Measurements from ENCODE around the gene FYN. TPM values are rescaled to one million over a fixed set of nuclear protein-coding genes. Genes with fewer than 3 reads are reported as not detected.

Gene FYN
- polyA plus RNA-seq, 3 donors = 88.4 to 149 (median 114) TPM

GRCh38 chr6:111651185-111652034 lies 221.8 kb downstream of the FYN start:
- H2AFZ ChIP-seq (ENCODE audit: insufficient read depth, low read depth, low read length, poor library complexity, severe bottlenecking) = no peak overlapping the region
- H3K9me3 Mint-ChIP-seq = peaks cover 0 to 2% (median 0%) of the 10 kb centered on the region in 7 donors
- H3K79me2 ChIP-seq (ENCODE audit: insufficient read depth, low read length) = no peaks in the 10 kb centered on the region
- no peak overlapping the region for H3K4me3 ChIP-seq (replicated peaks in 1 of 3; ENCODE audit: low read depth in 2 of 3, low read length in 3 of 3)
- no peak overlapping the region for H3K27ac ChIP-seq (ENCODE audit: low read depth in 1 of 2, low read length in 2 of 2)
- H3K4me2 ChIP-seq (replicated peaks; ENCODE audit: extremely low read depth, low read length, poor library complexity, severe bottlenecking) = no peak overlapping the region
- no peak overlapping the region for H3K9ac ChIP-seq (ENCODE audit: insufficient read depth, low read length, poor library complexity, severe bottlenecking)
- no peaks in the 10 kb centered on the region for H3K9me3 ChIP-seq (replicated peaks in 1 of 2; ENCODE audit: control insufficient read depth in 1 of 2, insufficient read depth in 1 of 2, low read length in 2 of 2)
- DNase-seq = no peak
- 77% methylated on average over 8 of the region's 13 CpGs for WGBS (ENCODE audit: insufficient coverage)
- peaks cover 3% of the 10 kb centered on the region for H3K4me1 Mint-ChIP-seq
- TF ChIP-seq CTCF (IDR thresholded peaks at IDR 0.05) = no peak
- H3K27me3 Mint-ChIP-seq (ENCODE audit: low read depth in 3 of 3) = peaks cover 0 to 2% (median 0%) of the 10 kb centered on the region in 3 donors
- H3K36me3 ChIP-seq (replicated peaks in 1 of 2; ENCODE audit: control insufficient read depth in 1 of 2, insufficient read depth in 2 of 2, low read length in 2 of 2) = no peaks in the 10 kb centered on the region
- peak overlapping the region in 2 of 7 donors; percentile 12 to 78 for H3K27ac Mint-ChIP-seq
- no peaks in the 10 kb centered on the region for H4K20me1 ChIP-seq (ENCODE audit: insufficient read depth, low read length)
- no peaks in the 10 kb centered on the region for H3K27me3 ChIP-seq (ENCODE audit: control insufficient read depth in 2 of 2, insufficient read depth in 2 of 2, low read length in 2 of 2)
- H3K4me1 ChIP-seq (ENCODE audit: control insufficient read depth in 1 of 2, insufficient read depth in 2 of 2, low read length in 2 of 2) = no peaks in the 10 kb centered on the region
- intact Hi-C loops (cut with micrococcal nuclease) = loop anchor here in 1 of 2 donors (10.0 kb wide), 1 partner anchor 387 kb away; no protein-coding TSS in a partner anchor
- H3K4me3 Mint-ChIP-seq = no peak overlapping the region
- H3K36me3 Mint-ChIP-seq = peaks cover 10 to 12% of the 10 kb centered on the region in 2 donors

- no peak overlapping the region for H3K4me3 Mint-ChIP-seq
- Histone ChIP-seq H3K4me2 (replicated peaks; ENCODE audit: extremely low read depth, low read length, poor library complexity, severe bottlenecking) (no peak overlapping the region), H3K4me1 (ENCODE audit: control insufficient read depth in 1 of 2, insufficient read depth in 2 of 2, low read length in 2 of 2) (no peaks in the 10 kb centered on the region), H4K20me1 (ENCODE audit: insufficient read depth, low read length) (no peaks in the 10 kb centered on the region), H2AFZ (ENCODE audit: insufficient read depth, low read depth, low read length, poor library complexity, severe bottlenecking) (no peak overlapping the region), H3K79me2 (ENCODE audit: insufficient read depth, low read length) (no peaks in the 10 kb centered on the region), H3K4me3 (replicated peaks in 1 of 3; ENCODE audit: low read depth in 2 of 3, low read length in 3 of 3) (no peak overlapping the region), H3K27me3 (ENCODE audit: control insufficient read depth in 2 of 2, insufficient read depth in 2 of 2, low read length in 2 of 2) (no peaks in the 10 kb centered on the region), H3K36me3 (replicated peaks in 1 of 2; ENCODE audit: control insufficient read depth in 1 of 2, insufficient read depth in 2 of 2, low read length in 2 of 2) (no peaks in the 10 kb centered on the region), H3K9me3 (replicated peaks in 1 of 2; ENCODE audit: control insufficient read depth in 1 of 2, insufficient read depth in 1 of 2, low read length in 2 of 2) (no peaks in the 10 kb centered on the region), H3K27ac (ENCODE audit: low read depth in 1 of 2, low read length in 2 of 2) (no peak overlapping the region), H3K9ac (ENCODE audit: insufficient read depth, low read length, poor library complexity, severe bottlenecking) (no peak overlapping the region)
- intact Hi-C loops (cut with micrococcal nuclease) = loop anchor here in 1 of 2 donors (10.0 kb wide), 1 partner anchor 385 kb away; no protein-coding TSS in a partner anchor
- peaks cover 0 to 2% (median 0%) of the 10 kb centered on the region in 3 donors for H3K27me3 Mint-ChIP-seq (ENCODE audit: low read depth in 3 of 3)
- H3K9me3 Mint-ChIP-seq = peaks cover 0 to 2% (median 0%) of the 10 kb centered on the region in 7 donors
- H3K4me1 Mint-ChIP-seq = peaks cover 3% of the 10 kb centered on the region
- H3K36me3 Mint-ChIP-seq = peaks cover 10 to 13% of the 10 kb centered on the region in 2 donors
- 70% methylated on average over 7 of the region's 9 CpGs for WGBS (ENCODE audit: insufficient coverage)
- no peak overlapping the region for H3K27ac Mint-ChIP-seq
- DNase-seq = no peak
- TF ChIP-seq CTCF (IDR thresholded peaks at IDR 0.05) = no peak
These were observed 223.2 kb downstream of the FYN start for GRCh38 chr6:111650049-111650448.

Data from CD14-positive monocyte (primary cell).